Left lobe of liver (tissue), 2 donors: ENCODE data around the gene SORCS3. TPM values are rescaled to one million over a fixed set of nuclear protein-coding genes. Genes with fewer than 3 reads are reported as not detected.

ENCODE experiments used
- ATAC-seq: fragments of 200-7000 bp; cut with Tn5 transposase; one replicate; pipeline ENCODE4 v1.9.1; 2020; ENCODE audit warnings: mild to moderate bottlenecking, moderate library complexity
- DNase-seq: peaks from one replicate; pipeline ENCODE4 v3.0.0-alpha.2; 2020; ENCODE audit warnings: low spot score
- total RNA-seq: library from RNA; stranded (reverse); gene quantifications from one replicate; pipeline ENCODE4 v1.2.1, GENCODE V29; 2021
- donor health status: DM: no; HTN: no; CAD: no; lungs with moderate emphysema.
- donor health status: DM: no; HTN: yes; CAD: no.

The SORCS3 gene
- total RNA-seq, 1 donor from 2014 or later: not detected

DNA sequence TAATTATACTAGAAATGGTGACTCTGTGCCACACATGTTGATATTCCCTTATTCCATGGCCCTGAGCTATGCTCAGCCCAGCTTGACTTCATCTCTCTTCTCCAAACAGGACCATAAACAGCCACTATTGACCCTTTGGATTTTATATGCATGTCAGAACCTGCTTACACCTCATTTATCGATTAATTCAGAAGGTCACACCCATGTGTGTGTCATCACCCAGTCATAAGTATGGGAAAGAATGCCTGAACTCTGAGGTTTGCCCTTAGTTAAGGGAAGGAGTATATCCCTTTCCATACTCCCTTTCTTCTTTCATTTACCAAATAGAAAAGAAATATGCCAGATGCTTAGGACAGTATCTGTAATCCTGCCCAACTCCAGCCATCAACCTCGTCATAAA, 602.3 kb downstream of the SORCS3 start:
- ATAC-seq (no peak), DNase-seq (no peak)

- ATAC-seq (no peak), DNase-seq (no peak)
These were observed 602.7 kb downstream of the SORCS3 start for GRCh38 chr10:105243825-105244224.

DNA sequence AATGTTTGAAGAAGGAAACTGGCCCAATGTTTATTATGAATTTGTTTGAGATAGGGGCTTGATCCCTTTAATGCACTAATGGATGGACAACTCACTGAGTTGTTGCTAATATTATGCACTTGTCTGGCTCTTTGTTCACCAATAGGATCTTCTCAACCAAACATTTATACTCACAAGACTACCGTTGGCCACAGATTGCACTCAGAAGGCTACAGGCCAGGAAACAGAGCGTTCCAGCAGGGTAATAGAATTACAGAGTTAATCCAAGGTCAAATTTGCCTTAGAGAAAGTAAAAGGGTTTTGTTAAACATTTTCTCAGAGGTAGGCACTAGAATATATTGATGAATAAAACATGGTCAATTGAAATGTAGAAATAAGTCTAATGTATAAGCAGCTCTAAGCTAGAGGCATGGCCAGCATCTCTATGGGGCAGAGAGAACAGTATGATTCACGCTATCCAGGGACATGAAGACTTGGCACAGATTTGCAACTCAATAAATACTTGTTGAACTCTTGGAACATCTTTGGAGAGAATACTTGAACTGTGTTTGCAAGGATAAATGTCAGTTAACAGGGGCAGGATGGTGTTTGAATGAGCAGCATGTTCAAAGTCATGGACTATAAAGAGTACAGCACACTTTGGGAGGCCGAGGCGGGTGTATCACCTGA, 606.9 kb downstream of the SORCS3 start:
- DNase-seq (no peak), ATAC-seq (no peak)

GRCh38 chr10:105252911-105253310, 611.8 kb downstream of the SORCS3 start:
- ATAC-seq (no peak), DNase-seq (no peak)

GRCh38 chr10:105253515-105254212, 612.6 kb downstream of the SORCS3 start:
- DNase-seq (no peak), ATAC-seq (no peak)

DNA sequence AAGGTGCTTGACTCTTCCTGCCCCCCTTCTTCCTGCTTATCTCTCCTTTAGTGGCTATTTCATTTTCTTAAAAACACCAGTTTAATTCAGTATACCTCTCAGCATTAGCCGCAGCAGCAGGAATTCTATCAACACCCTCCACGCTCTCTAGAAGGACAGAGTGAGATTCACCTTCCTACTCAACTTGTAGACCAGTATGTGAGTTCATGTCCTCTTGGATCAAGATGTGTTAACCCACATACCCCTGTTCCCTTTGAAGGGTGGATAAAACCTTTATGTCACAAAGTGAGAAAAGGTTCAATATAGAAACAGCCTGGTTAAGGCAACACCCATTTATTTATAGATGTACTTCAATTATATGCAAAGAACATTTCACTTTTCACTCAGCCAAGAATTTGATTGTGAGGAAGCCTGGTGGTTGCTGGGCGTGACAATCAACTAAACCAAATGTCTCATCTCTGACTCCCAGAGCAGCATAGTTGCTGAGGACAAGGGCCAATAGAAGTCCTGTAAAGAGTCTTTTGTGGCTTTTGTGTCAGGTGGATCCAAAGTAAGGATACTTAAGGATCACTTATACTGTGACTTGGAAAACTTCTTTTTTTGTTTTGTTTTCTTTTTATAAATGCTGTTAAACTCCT, 617.1 kb downstream of the SORCS3 start:
- DNase-seq: no peak
- ATAC-seq: no peak

DNA sequence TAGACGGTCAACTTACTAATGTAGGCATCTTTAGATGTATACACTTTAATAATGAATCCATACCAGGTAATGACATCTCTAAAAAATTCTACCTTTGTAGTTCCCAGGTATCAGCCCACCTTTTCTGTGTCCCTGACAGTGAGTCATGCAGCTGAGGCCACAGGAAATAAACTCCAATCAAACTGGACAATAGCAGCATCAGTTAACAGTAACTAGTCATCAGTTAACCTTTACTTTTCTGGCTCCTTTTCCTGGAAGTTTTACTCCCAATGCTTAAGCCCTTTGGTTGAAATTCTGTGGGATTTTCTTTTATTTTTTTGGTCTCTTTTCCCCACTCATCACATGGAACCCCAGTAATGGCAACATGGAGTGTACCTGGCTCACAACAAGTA, 617.6 kb downstream of the SORCS3 start:
- no peak for DNase-seq
- no peak for ATAC-seq

DNA sequence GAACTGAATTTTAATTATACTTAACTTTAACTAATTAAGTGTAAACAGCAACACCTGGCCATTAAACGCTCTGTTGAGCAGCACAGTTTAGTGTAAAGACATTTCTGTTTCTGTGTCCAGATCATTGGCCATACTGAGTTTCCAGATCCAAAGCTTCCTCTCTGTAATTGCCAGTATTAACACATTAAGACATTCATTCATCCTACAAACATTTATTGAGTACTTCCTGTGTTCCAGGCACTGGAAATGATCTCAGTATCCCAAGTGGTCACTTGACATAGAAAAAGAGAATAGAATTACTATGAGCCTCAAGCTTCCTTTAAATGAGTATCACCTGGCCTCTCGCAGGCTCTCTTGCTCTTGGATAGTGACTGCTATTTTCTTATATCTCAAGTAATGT, 618.1 kb downstream of the SORCS3 start:
- DNase-seq: no peak
- no peak for ATAC-seq

- DNase-seq (no peak), ATAC-seq (no peak)
These were observed 621.6 kb downstream of the SORCS3 start for GRCh38 chr10:105262666-105263065.

- ATAC-seq: no peak
- DNase-seq: no peak
These were observed 626.0 kb downstream of the SORCS3 start for GRCh38 chr10:105266966-105267539.

GRCh38 chr10:105268961-105269360, 627.9 kb downstream of the SORCS3 start:
- ATAC-seq: no peak
- DNase-seq: no peak

- no peak for DNase-seq
- no peak for ATAC-seq
These were observed 628.6 kb downstream of the SORCS3 start for GRCh38 chr10:105269689-105270088.

- DNase-seq: no peak
- no peak for ATAC-seq
These were observed 633.5 kb downstream of the SORCS3 start for GRCh38 chr10:105274556-105275070.

GRCh38 chr10:105278439-105278838, 637.3 kb downstream of the SORCS3 start:
- no peak for DNase-seq

DNA sequence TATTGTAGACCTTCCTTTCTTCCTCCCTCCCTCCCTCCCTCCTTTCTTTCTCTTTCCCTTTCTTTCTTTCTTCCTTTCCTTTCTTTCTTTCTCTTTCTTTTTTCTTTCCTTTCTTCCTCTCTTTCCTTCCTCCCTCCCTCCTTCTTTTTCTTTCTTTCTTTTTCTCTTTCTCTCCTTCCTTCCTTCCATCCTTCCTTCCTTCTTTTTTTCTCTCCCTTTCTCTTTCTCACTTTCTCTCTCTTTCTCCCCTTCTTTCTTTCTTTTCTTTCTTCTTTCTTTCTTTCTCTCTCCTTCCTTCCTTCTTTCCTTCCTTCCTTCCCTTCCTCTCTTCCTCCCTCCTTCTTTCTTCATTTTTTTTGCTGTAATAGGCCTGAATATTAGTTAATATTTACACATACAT, 638.0 kb downstream of the SORCS3 start:
- no peak for DNase-seq

More at GRCh38 chr10:105278439-105278838, 637.3 kb downstream of the SORCS3 start:
- ATAC-seq: no peak

GRCh38 chr10:105280895-105281294, 639.8 kb downstream of the SORCS3 start:
- DNase-seq (no peak), ATAC-seq (no peak)

More for the DNA sequence above, 638.0 kb downstream of the SORCS3 start:
- ATAC-seq: no peak

DNA sequence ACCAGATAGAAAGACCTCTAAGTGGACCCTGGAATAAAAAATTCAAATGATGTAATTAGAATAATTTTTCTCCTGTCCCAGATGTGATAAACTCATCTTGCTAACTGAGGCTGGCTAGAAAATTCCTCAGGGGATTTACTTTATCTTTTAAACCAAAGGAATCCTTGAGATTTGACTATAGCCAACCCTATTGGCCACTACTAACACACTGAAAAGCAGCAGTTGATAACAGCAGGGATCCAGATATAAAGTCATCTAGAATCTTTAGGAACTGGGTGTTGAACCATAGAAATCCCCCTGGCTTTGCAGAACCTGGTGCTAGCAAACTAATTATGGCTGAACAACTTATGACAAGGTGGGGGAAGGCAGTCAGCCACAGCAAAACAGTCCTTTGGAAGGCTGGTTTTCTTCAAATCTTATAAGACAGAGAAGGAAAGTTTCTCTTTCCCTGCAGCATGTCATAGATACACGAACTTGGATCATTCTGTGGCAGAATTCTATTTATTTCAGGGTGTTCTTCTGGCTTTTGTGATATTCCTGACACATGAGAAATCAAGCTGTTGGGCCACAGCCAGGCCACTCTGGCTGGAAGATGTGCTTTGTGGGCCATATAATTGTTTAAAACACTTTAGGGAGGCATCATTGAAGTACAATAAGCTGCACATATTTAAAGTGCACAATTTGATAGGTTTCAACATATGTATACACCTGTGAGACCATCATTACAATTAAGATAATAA, 643.6 kb downstream of the SORCS3 start:
- DNase-seq (no peak), ATAC-seq (no peak)

- ATAC-seq (no peak), DNase-seq (no peak)
These were observed 646.9 kb downstream of the SORCS3 start for GRCh38 chr10:105288026-105288425.

DNA sequence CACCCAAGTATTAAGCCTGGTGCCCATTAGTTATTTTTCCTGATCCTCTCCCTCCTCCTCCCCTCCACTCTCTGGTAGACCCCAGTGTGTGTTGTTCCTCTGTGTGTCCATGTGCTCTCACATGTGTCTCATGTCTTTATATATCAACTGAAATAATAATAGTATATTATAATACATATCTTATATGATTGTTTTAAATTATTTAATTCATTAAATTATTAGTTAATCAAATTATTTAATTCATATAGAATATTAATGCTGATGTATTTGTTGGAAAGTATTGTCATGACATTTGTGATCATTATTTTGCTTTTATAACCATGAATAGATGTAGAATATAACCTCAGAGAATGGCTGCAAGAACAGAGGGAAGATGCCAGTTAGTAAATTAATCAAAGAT, 647.5 kb downstream of the SORCS3 start:
- DNase-seq: no peak
- ATAC-seq: no peak

DNA sequence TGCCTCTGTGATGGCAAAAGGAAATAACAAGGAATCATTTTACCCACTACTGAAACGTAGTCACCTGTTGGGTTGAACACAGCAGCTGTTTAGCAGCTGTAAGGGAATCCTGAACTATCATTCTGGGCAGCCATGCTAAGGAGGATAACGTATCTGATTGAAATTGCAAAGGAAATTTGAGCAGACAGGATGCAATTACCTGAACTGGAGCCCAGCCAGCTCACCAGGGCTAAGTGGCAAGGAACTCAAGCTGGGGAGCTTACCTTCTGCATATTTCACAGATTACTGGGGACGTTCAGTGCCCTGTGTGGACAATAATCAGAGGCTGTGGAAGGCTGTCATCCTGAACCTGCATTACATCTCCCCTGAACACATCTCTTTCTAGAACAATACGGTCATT, 650.5 kb downstream of the SORCS3 start:
- no peak for DNase-seq
- no peak for ATAC-seq

- DNase-seq (no peak), ATAC-seq (no peak)
These were observed 651.1 kb downstream of the SORCS3 start for GRCh38 chr10:105292236-105292635.
